GM18519 (cell line): ENCODE results near the gene SCD5.

Experiments
- ATAC-seq: cut with Tn5 transposase; IDR thresholded peaks from one replicate; pipeline ENCODE4 v1.9.1; 2021; ENCODE audit warnings: mild to moderate bottlenecking, moderate library complexity; ENCODE audit not compliant: unreplicated experiment, low FRiP score

SCD5 gene

DNA sequence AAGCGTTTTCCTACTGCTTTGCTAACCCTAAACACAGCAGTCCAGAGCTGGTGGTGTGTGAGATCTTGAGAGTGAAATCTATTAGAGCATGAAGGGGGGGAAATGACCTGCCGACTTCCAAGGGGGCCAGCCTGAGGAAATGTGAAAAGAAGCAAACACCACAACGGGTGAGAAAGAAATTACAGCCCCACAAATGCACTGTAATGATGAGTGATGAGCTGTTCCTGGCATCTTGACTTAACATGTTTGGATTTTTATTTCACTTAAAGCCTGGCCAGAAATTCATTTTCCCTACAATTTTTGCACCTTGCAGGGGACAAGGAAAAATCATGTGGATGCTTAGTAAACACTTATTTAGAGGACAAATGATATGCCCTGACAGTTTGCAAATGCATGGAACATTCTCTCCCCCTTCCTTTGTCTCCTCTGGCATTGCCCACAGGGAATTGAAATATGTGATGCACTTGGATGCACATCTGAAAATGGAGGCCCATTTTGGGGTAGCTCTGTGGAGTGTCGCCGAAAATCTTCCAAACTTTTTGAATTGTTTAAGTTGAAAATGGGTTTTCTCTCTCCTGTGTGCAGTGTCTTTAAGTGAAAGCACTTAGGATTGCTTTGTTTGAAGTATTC lies 152.5 kb downstream of the SCD5 start:
- ATAC-seq: no peak

DNA sequence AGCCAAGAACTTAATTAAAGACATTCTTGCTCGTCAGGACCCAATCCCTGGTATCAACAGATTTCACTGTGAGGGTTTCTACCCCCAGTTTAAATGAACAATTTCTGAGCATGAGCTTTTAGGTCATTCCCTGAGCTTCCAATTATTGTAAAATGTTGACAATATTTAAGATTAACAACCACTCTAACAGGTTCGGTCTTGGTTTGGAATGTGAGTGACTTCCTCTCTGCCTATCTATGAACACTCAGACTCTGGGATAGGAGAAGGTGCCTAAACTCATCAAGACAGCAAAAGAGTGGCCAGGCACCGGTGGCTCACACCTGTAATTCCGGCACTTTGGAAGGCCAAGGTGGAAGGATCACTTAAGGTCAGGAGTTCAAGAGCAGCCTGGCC lies 153.9 kb downstream of the SCD5 start:
- no peak for ATAC-seq

DNA sequence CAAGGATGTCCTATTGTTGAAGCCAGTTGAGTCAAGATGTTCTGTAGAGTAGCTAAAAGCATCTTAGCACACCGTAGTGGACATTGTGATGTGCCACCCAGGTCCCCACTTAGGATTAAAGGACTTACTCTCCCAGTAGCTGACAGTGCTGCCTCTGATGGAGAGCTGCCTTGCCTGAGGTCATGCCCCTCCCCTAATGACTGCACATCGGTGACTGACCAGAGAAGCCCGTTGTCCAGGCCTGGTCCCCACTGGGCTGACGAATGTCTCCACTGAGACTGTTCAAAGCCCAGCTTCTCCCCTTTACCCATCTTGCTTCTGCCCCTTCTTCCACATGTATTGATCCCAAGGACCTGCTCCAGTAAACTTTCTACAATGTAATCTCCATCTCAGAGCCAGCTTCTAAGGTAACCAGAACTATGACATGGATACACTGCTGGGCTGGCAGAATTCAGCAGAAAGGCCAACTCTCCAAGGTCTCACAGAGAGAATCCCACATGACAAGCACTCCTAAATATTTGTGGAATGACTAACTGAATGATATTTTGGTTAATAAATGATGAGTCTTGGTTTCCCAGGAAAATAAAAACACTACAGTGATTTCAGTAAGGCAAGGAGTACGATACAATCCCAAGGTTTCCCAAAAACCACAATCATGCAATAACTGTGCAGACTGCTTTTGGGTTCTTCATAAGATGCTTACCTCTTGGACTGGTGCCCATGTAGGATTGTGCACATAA lies 154.4 kb downstream of the SCD5 start:
- ATAC-seq: no peak

DNA sequence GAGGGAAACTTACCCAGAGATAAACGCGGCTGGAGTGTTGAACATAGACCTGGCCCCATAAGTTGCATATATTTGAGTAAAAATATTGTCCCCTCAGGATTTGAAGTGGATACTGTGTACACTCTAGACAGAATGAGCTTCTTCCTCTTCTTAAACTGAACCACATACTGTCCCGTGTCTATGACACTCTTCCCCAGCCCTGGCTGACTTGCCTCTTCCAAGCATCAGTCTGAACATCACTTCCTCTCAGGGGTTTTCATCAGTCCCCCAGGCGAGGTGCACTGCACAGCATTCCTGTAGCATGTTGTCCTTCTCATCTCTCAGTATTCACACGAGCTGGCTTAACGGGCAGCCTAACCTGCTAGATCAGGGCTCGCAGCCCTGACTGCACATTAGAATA lies 156.3 kb downstream of the SCD5 start:
- ATAC-seq: no peak

GRCh38 chr4:82640540-82640939 lies 158.1 kb downstream of the SCD5 start:
- ATAC-seq: no peak

DNA sequence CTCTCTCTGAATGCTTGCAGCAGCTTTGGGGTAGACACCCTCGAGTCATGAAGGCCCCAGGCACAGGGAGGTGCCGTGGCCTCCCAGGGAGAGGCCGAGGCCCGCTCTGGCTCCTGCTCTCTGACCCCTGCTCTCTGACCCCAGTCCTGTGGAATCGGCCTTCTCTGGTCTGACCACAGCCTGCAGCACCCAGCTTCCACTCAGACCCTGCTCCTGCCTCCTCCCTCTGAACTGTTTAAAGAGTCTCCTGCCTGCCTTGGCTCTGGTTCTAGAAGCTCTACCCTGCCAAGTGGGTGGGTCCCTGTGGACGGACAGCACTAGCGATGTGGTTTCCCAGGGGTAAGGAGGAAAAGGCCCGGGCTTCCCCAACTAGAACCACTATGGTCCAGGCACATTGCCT lies 158.6 kb downstream of the SCD5 start:
- no peak for ATAC-seq

DNA sequence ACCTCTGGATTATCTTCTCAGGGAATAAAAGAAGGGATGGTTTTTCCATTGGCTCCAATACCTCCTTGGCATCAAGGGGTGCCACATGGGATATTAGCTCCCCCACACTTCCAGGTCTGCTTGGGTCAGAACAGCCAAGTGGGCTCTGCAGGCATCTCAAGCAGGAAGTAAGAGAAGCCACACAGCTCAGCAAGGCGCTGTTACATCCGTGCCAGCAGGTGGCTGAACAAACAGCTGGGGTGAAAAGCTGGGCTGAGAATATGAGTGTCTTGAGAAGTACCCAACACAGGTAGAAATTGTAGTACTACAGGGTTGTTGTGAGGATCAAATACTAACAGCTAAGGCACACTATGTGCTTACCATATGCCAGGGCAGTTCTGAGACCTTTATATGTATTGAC lies 160.1 kb downstream of the SCD5 start:
- no peak for ATAC-seq

DNA sequence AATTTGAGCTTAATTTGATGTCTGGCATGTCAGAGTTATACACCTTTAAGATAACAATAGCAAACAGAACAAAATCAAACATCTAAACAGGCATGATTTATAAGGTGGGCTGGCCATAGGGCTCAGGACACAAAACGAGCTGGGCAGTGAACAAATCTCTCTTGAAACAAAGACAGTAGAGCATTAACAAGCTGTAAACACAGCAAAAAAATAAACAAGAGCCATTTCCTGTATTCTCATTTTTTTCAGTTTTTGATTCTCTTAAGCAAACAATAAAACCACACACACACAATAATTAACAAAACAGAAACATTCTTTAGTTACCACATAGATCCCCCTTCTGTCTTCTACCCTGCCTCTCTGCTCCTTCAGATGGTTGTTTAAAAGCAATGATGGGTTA lies 168.5 kb downstream of the SCD5 start:
- ATAC-seq: no peak

DNA sequence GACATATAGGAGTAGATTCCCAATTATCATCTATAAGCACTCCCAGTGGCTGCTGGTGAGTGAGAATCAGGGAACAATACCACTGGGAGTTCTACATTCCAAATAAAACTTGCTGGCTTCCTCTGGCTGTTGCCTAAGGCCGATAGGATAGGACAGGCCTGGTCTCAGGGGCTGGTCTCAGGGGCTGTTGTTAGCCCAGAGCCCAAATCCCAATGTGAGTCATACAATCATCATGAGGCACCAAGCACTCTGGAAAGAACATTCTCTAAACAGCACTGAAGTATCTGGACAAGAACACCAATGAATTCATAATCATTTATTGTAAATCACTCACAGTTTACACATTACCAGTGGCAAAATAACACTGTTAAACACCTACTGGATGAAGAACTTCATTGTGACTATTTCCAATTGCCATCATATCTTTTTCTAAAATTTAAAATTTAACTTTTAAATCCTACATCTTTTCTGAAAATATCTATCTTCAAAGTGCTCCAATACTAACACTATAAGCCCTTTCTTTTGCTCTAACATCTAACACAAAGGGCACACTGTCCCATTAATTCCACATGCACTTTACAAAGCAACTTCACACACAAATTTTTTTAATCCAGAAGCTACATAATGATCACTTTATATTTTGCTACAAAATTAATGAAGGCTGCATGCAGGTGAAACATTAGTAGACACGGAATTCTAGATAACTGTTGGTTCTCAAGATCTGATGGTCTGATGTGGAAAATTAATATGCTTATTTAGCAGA lies 169.2 kb downstream of the SCD5 start:
- no peak for ATAC-seq

DNA sequence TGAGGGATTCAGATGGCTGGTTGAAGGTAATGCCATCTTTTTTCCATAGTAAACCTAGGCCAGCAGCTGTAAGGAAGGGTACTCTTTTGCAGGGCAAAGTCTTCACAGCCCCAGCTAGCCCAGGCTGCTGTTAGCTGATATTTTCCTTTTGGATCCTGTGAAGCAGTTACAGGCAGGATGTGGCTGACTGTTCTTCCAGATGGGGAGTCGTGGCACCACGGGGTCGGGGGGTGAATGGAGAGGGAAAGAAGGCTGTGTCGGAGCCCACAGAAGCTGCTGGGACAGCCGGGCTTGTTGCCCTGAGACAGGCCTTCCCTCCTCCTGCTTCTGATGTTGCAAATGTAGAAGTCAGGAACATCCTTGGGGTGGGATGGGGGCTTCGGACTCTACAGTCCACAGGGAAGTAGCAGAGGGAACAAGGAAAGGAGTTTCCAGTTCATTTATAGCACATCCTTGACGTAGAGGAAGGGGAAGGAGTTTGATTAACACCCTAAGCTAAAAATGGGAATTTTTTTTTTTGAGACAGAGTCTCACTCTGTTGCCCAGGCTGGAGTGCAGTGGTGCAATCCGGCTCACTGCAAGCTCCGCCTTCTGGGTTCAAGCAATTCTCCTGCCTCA lies 172.2 kb downstream of the SCD5 start:
- ATAC-seq: no peak

GRCh38 chr4:82624819-82625218 lies 173.8 kb downstream of the SCD5 start:
- ATAC-seq: no peak

GRCh38 chr4:82623121-82623683 lies 175.4 kb downstream of the SCD5 start:
- no peak for ATAC-seq

GRCh38 chr4:82621251-82621650 lies 177.3 kb downstream of the SCD5 start:
- no peak for ATAC-seq

GRCh38 chr4:82620126-82620735 lies 178.4 kb downstream of the SCD5 start:
- no peak for ATAC-seq

- no peak for ATAC-seq
Measured at GRCh38 chr4:82618103-82618720, 180.4 kb downstream of the SCD5 start.

GRCh38 chr4:82614838-82615449 lies 183.7 kb downstream of the SCD5 start:
- ATAC-seq: no peak

GRCh38 chr4:82613121-82613520 lies 185.5 kb downstream of the SCD5 start:
- ATAC-seq: no peak

GRCh38 chr4:82611982-82612381 lies 186.6 kb downstream of the SCD5 start:
- ATAC-seq: no peak

- ATAC-seq: no peak
Measured at GRCh38 chr4:82611527-82611926, 187.1 kb downstream of the SCD5 start.

- ATAC-seq: no peak
Measured at GRCh38 chr4:82610041-82610440, 188.6 kb downstream of the SCD5 start.
